ENCODE data around the gene TECTB.

- TF ChIP-seq CTCF (IDR thresholded peaks at IDR 0.05) (no peak), POLR2A (IDR thresholded peaks at IDR 0.05) (no peak)
Observed at GRCh38 chr10:112283100-112283499, at the start of gene TECTB.

Measured in body of pancreas (tissue), 4 donors.